NCI-H1092 (cell line): ENCODE measurements around the gene HIGD2B.
"Not testable (repeated sequence)": the region's sequence is repeated elsewhere in the genome, so short reads cannot be mapped to it uniquely, and the experiment has no call there.

ENCODE experiments used
- DNase-seq: peaks from one replicate; lab custom pipeline; 2025; lab: John Stamatoyannopoulos, UW

The HIGD2B gene

GRCh38 chr15:72685925-72686794 is at the start of gene HIGD2B, which contains the start of gene BBS4:
Gene HIGD2B (minus strand): TSS chr15:72686182. CDS start chr15:72676374, 9,808 bp downstream.
Gene BBS4 (plus strand): TSS chr15:72686207. CDS start chr15:72686228, 21 bp downstream.
- DNase-seq, result no peak

- no peak for DNase-seq
Observed at GRCh38 chr15:72735111-72735510, 49.1 kb upstream of the HIGD2B start.

GRCh38 chr15:72733941-72734738 is 48.2 kb upstream of the HIGD2B start:
- DNase-seq, result no peak

GRCh38 chr15:72732516-72732915 is 46.5 kb upstream of the HIGD2B start:
- DNase-seq, result no peak

- no peak for DNase-seq
Observed at GRCh38 chr15:72732086-72732485, 46.1 kb upstream of the HIGD2B start.

- DNase-seq, result no peak
Observed at GRCh38 chr15:72728821-72729220, 42.8 kb upstream of the HIGD2B start.

- not testable (repeated sequence) for DNase-seq
Observed at GRCh38 chr15:72728249-72728648, 42.3 kb upstream of the HIGD2B start.

GRCh38 chr15:72727154-72727553 is 41.2 kb upstream of the HIGD2B start:
- no peak for DNase-seq

GRCh38 chr15:72725851-72726250 is 39.9 kb upstream of the HIGD2B start:
- not testable (repeated sequence) for DNase-seq

- no peak for DNase-seq
Observed at GRCh38 chr15:72725446-72725845, 39.5 kb upstream of the HIGD2B start.

GRCh38 chr15:72724028-72724427 is 38.0 kb upstream of the HIGD2B start:
- DNase-seq, result no peak

- DNase-seq, result no peak
Observed at GRCh38 chr15:72722071-72722696, 36.2 kb upstream of the HIGD2B start.

- not testable (repeated sequence) for DNase-seq
Observed at GRCh38 chr15:72708551-72709303, 22.7 kb upstream of the HIGD2B start.

- DNase-seq, result no peak
Observed at GRCh38 chr15:72706266-72706665, 20.3 kb upstream of the HIGD2B start.

GRCh38 chr15:72700076-72700475 is 14.1 kb upstream of the HIGD2B start:
- no peak for DNase-seq

- no peak for DNase-seq
Observed at GRCh38 chr15:72698938-72699337, 13.0 kb upstream of the HIGD2B start.

GRCh38 chr15:72690938-72691337 is 5.0 kb upstream of the HIGD2B start:
- no peak for DNase-seq

GRCh38 chr15:72688697-72689096 is 2.7 kb upstream of the HIGD2B start:
- no peak for DNase-seq

GRCh38 chr15:72685301-72685924 is 569 bp downstream of the HIGD2B start:
- no peak for DNase-seq

- DNase-seq, result no peak
Observed at GRCh38 chr15:72682772-72683171, 3.2 kb downstream of the HIGD2B start.

- no peak for DNase-seq
Observed at GRCh38 chr15:72680931-72681330, 5.1 kb downstream of the HIGD2B start.
